Epithelial cell of proximal tubule (primary cell): ENCODE data around the gene SOSTDC1. TPM values are rescaled to one million over a fixed set of nuclear protein-coding genes. Genes with fewer than 3 reads are reported as not detected.

Source experiments
- DNase-seq: peaks from one replicate; pipeline ENCODE4 v3.0.0-alpha.2; 2011; ENCODE audit warnings: low read depth
- H3K4me3 ChIP-seq: 2 replicates; pipeline ENCODE4 v1.5.1; 2011; ENCODE audit warnings: low read depth, mild to moderate bottlenecking, low read length
- CTCF ChIP-seq: conservative IDR thresholded peaks from 2 replicates; pipeline ENCODE4 v1.5.1; 2012; ENCODE audit warnings: low read depth, mild to moderate bottlenecking, low read length
- total RNA-seq: library from RNA; depleted of rRNA; stranded (reverse); fragments of >200 nt; gene quantifications from 2 replicates; pipeline ENCODE4 v1.2.3, GENCODE V29; 2015

The SOSTDC1 gene
- total RNA-seq, 1 donor from 2014 or later = not detected

GRCh38 chr7:16438988-16439387, 26.6 kb downstream of the SOSTDC1 start:
- H3K4me3 ChIP-seq = no peak overlapping the region
- no peak for TF ChIP-seq CTCF
- DNase-seq = no peak

- no peak for TF ChIP-seq CTCF
- no peak for DNase-seq
- H3K4me3 ChIP-seq = no peak overlapping the region
Observed at GRCh38 chr7:16436306-16436705, 29.2 kb downstream of the SOSTDC1 start.

GRCh38 chr7:16433568-16434122, 31.9 kb downstream of the SOSTDC1 start:
- H3K4me3 ChIP-seq = no peak overlapping the region
- TF ChIP-seq CTCF = no peak
- DNase-seq = no peak

GRCh38 chr7:16432425-16432731, 33.2 kb downstream of the SOSTDC1 start:
- H3K4me3 ChIP-seq = no peak overlapping the region
- no peak for DNase-seq
- no peak for TF ChIP-seq CTCF

GRCh38 chr7:16431646-16432424, 33.7 kb downstream of the SOSTDC1 start:
- no peak overlapping the region for H3K4me3 ChIP-seq
- peak; percentile 75 for TF ChIP-seq CTCF
- no peak for DNase-seq

- no peak for TF ChIP-seq CTCF
- no peak overlapping the region for H3K4me3 ChIP-seq
- no peak for DNase-seq
Observed at GRCh38 chr7:16430133-16430532, 35.4 kb downstream of the SOSTDC1 start.

GRCh38 chr7:16428672-16429071, 36.9 kb downstream of the SOSTDC1 start:
- no peak for DNase-seq
- no peak overlapping the region for H3K4me3 ChIP-seq
- no peak for TF ChIP-seq CTCF
